ENCODE data around the gene FXYD3.
"Not testable (repeated sequence)": the region's sequence is repeated elsewhere in the genome, so short reads cannot be mapped to it uniquely, and the experiment has no call there.

Gene FXYD3

DNA sequence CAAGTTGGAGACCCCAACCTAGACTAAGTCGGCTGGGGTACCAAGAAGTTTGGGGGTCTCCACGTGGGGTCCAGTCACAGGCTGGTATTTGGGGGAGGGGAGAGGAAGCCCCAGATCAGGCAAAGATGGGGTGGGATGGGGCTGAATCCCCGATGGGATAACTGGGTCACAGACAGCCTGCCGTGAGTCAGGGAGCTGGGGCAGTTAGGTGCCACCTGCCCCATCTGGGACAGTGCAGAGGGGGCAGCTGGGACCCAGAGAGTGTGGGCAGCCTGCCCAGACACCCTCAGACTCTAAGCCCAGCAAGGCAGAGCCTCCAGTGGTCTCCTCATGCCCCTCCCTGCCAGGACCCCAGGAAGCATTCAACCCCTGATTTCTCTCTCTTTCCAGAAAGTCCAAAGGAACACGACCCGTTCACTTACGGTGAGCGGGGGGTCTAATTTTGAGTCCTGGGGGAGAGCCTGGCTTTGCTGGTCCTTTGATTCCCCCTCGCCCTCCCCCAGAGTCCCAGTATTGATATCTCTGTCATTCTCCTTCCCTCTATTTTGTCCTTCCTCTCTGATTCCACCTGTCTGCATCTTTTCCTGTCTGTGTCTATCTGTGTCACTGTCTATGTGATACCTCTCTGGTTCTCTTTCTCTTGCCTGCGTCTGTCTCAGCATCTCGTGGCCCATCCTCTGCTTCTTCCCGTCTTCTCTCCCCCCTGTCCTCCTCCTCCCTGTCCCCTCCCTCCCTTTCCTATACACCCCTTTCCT, 24.8 kb downstream of the FXYD3 start:
- no peak for FAIRE-seq
- DNase-seq (ENCODE audit: insufficient read length, low spot score): no peak

DNA sequence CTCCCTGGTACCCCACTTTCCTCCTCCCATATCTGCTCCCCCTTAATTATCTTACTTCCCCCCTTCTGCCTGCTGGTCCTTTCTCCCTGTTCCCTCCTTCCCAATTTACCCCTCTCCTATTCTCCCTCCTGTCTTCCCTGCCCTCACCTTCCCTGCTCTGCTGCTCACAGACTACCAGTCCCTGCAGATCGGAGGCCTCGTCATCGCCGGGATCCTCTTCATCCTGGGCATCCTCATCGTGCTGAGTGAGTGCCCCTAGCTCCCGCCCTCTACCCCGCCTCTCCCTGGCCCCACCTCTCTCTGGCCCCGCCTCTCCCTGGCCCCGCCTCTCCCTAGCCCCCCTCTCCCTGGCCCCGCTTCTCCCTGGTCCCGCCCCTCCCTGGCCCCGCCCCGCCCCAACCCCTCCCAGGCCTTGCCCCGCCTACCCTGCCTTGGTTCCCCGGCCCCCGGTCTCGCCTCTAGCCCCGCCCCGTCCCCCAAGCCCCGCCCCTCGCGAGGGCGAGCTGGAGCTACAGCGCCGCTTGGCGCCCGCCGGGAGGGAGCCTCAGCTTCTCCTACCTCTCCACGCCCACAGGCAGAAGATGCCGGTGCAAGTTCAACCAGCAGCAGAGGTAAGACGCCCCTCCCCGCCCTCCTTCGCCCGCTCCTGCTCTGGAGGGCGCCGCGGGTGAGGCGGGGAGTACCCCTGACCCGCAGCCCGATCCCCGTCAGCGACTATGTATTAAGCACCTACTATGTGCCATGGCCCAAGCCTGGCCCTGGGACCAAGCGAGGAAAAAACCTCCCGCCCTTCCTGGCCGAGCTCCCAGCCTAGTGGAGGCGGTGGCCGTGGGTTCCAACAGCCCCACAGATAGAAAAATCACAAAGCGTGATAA, 25.6 kb downstream of the FXYD3 start:
- peak; percentile 92 for DNase-seq (ENCODE audit: insufficient read length, low spot score)
- peak; percentile 92 for FAIRE-seq

DNA sequence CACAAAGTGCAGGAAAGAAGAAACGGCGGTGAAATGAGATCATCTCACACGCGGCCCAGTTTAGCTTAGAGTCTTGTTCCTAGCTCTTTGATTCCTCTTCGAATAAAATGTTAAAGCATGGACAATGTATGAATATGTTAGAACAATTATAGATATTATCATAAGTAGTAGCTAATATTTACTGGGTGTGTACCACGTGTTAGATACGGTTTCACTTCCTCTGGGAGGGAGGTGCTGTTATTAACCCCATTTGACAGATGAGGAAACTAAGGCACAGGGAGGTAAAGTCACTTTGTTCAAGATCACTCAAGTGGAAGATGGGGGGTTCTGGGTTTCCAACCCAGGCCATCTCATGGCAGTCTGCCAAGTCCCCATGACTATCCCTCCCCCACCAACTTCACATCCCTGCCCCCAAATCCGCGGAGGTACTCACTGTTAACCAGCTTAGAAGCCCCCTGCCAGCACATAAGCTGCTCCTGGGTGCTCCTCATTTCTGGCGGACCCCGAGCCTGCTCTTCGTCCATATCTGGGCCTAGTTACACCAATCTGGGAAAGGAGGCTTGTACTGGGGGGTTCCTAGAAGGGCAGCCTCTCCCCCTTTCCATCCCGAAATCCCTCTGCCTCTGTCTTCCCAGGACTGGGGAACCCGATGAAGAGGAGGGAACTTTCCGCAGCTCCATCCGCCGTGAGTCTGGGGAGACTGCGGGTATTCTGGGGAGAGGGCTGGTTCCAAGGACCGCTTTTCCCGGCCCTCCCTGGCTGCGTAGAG, 26.4 kb downstream of the FXYD3 start:
- no peak for DNase-seq (ENCODE audit: insufficient read length, low spot score)
- FAIRE-seq: no peak

DNA sequence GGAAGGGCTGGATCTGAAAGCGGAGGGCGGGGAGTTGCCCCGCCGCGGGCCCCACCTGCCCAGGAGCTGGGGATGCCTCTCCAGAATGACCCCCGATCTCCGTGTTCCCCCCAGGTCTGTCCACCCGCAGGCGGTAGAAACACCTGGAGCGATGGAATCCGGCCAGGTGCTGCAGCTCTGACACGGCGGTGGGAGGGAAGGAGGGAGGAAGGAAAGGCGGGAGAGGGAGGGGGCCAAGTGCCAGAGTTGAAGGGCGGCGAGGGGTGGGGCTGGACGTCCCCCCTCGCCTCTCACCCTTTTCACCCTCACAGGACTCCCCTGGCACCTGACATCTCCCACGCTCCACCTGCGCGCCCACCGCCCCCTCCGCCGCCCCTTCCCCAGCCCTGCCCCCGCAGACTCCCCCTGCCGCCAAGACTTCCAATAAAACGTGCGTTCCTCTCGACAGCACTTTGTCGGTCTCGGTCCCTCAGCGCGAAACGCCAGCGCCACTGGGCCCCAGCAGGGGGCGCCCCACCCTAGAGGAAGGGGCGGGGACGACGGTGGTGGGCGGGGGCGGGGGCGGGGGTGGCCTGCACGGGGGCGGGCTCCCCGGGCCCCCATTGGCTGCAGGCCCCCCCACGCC, 27.1 kb downstream of the FXYD3 start:
- FAIRE-seq (peak; percentile 44), DNase-seq (ENCODE audit: insufficient read length, low spot score) (no peak)

DNA sequence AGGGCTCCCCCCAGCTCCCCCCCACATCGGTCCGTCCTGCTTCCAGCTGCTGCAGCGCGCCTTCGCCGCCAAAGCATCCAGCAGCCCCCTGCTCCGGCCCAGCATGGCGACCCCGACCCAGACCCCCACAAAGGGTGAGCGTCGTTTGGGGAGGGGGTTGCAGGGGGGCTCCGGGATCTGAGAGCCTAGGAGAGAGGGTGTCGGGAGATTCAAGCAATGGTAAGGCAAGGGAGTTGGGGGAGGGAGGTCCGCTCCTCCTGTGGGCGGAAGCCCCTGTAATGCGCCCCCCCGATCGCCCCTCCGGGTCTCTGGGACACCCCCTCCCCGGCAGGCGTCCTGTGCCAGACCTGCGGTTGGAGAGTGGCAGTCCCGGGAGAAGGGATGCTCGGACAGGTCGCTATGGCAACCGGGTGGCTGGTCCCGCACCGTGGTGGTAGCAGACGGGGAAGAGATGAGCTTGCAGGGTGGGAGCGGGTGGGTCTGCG, 27.6 kb downstream of the FXYD3 start, which contains the start of gene FXYD7:
TSS of gene FXYD7 (plus strand) at position 25 of the 485 bp plus-strand sequence. CDS start at position 104, 79 bp downstream.
- no peak for FAIRE-seq
- DNase-seq (ENCODE audit: insufficient read length, low spot score): no peak

DNA sequence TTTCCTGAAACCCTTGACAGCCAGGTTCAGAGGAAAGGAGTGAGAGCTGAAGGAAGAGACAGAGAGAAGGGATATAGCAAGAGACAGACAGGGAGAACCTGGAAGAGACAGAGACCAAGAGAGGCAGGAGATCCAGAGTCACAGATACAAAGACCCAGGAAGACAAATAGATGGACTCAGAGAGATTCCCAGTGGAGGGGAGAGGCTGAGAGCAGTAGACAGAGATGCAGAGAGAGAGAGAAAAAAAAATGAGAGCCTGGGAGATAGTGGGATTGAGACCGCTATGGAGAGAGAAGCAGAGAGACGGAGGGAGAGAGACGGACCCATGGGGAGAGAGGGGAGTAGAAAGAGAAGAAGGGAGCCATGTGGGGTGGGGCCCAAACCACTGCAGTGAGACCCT, 28.2 kb downstream of the FXYD3 start:
- DNase-seq (ENCODE audit: insufficient read length, low spot score) (no peak), FAIRE-seq (no peak)

DNA sequence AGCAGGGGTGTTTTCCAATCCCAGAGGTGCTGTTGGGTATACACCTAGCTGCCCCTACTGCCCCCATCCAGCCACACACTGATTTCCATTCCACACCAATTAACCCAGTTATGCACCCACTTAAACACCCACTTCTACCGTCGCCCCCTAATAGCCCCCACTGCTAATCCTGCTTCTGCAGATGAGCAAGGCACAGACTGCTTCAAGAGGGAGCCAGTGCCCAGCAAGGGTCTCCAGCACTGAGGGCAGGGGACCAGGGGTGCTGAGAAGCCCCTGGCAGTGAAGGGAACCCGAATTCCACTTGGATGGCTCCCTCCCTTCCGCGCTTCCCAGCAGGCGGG, 28.6 kb downstream of the FXYD3 start:
- FAIRE-seq: no peak
- no peak for DNase-seq (ENCODE audit: insufficient read length, low spot score)

DNA sequence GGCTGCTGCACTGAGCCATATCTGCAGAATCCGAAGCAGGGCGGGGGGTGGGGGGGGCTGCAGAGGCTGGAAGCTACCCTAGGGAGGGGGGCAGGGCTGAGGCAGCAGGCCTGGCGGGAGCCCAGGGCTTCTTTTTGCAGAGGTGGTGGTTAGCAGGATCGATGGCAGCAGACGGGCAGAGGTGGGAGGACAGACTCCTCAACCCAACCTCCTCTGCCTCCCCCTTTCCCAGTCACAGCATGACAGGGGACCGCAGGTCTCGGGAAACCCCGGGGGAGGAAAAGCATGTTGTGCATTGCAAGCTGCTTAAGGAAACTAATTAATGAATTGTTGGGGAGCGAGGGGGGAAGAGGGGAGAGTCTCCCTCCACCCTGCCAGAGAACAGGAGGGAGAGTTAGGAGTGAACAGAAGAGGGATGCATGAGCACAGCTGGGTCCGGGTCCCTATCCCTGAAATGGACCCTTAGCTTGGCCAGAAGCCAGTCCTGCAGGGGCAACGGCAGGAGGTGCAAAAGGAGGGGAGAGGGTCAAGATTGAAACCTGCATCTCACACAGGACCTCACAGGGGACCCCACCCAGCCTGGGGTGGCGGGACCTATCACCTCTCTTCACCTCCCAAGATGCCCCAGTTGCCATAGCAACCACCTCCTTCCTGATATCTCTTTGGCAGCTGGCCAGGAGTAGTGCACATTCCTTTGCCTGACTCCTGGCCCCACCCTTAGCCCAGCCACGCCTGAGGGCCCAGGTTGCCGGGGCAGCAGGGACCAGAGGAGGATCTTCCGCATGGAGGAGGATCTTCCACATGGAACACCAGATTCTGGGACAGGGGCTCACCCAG, 29.2 kb downstream of the FXYD3 start:
- DNase-seq (ENCODE audit: insufficient read length, low spot score): no peak

DNA sequence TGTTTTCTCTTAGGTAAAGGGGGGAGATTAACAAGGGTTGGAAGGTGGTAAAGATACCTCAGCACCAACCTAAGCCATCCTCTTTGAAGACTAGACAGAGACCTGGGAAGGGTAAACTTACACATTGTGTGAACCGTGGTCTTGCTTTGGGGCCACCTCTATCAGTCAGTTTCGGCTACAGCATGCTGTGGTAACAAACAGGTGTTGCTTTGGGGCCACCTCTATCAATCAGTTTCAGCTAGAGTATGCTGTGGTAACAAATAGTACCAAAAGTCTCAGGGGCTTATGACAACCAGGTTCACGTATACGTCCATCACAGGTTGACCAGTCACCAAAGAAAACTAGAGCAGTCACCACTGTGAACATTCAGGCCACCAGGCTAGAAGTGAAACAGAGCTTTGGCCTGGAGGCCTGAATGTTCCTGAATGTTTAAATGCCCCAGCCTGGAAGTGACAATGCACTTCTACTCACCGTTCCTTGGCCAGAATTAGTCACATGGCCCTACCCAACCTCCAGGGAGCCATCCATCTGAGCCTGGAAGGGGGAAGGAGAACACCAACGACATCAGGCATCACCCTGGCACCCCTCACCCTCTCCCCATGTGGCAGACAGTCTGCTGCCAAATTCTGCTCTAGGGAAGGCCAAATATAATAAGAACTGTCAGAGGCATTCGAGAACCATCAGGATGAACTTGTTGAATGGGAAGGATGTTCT, 31.3 kb downstream of the FXYD3 start:
- no peak for FAIRE-seq

More for the DNA sequence above, 29.2 kb downstream of the FXYD3 start:
- FAIRE-seq: no peak

DNA sequence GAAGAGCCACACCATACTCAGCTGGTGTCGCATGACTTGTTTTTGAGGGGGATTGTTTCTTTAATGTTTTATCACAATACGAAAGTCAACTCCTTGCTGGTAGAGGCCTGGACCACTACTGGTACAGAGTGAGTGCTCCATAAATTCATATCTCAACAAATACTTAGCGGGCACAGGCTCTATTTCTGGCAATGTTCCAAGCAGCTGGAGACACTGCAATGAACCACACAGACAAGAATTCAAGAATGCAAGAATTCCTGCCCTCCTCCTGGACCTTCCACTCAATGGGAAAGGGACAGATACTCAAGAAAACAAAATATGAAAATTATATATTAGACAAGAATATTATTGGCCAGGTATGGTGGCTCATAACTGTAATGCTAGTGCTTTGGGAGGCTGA, 33.8 kb downstream of the FXYD3 start:
- DNase-seq (ENCODE audit: insufficient read length, low spot score) (no peak), FAIRE-seq (no peak)

More for the DNA sequence above, 31.3 kb downstream of the FXYD3 start:
- DNase-seq (ENCODE audit: insufficient read length, low spot score): no peak

DNA sequence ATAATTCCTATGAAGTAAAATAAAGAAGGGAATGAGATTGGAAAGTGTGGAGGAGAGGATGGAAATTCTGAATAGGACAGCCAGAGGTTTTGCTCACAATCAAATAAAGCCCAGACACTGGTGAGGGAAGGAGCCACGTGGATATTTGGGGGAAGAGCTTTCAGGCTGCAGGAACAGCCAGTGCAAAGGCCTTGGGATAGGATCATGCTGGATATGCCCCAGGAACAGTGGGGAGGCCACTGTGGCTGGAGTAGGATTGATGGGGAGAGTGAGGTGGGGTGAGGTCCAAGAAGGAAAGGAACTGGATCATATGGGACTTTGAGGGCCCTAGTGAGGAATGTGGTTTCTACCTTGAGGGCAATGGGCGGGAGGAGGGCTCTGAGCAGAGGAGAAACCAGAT, 34.8 kb downstream of the FXYD3 start:
- DNase-seq (ENCODE audit: insufficient read length, low spot score): no peak
- no peak for FAIRE-seq

DNA sequence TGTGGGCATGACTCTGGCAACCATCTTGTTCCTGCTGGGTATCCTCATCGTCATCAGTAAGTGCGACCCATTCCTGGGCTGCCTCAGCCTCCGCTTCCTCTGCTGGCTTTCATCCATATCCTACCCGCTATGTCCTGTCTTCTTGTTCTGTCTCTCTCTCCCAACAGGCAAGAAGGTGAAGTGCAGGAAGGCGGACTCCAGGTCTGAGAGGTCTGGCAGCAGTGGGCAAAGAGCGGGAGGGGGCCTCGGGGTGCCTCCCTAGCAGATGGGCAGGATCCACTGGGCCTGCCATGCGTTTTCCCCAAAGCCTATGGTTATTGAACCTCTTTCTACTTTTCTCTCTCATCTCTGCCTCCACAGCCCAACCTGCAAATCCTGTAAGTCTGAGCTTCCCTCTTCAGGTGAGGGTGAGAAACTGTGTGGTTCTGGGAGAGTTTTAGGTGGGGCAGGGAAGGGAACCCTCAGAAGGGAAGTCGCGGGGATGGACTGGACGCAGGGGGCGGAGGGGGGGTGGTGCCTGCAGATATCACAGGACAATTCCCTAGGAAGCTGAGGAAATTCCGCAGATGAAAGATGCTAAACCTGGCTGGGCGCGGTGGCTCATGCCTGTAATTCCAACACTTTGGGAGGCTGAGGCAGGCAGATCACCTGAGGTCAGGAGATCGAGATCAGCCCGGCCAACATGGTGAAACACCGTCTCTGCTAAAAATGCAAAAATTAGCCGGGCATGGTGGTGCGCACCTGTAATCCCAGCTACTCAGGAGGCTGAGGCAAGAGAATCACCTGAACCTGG, 35.8 kb downstream of the FXYD3 start:
- FAIRE-seq: no peak

DNA sequence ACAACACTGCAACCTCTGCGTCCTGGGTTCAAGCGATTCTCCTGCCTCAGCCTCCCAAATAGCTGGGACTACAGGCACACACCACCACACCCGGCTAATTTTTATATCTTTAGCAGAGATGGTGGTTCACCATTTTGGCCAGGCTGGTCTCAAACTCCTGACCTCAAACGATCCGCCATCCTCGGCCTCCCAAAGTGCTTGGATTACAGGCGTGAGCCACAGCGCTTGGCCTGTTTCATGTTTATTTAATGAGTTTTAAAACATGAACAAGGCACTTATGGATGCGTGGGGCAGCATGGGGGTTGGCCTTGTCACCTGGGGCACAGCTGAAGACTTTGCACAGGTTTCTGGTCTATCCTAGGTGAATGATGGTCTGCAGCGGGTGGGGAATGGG, 37.5 kb downstream of the FXYD3 start:
- DNase-seq (ENCODE audit: insufficient read length, low spot score); FAIRE-seq: not testable (repeated sequence)

More for the DNA sequence above, 35.8 kb downstream of the FXYD3 start:
- DNase-seq (ENCODE audit: insufficient read length, low spot score): no peak

DNA sequence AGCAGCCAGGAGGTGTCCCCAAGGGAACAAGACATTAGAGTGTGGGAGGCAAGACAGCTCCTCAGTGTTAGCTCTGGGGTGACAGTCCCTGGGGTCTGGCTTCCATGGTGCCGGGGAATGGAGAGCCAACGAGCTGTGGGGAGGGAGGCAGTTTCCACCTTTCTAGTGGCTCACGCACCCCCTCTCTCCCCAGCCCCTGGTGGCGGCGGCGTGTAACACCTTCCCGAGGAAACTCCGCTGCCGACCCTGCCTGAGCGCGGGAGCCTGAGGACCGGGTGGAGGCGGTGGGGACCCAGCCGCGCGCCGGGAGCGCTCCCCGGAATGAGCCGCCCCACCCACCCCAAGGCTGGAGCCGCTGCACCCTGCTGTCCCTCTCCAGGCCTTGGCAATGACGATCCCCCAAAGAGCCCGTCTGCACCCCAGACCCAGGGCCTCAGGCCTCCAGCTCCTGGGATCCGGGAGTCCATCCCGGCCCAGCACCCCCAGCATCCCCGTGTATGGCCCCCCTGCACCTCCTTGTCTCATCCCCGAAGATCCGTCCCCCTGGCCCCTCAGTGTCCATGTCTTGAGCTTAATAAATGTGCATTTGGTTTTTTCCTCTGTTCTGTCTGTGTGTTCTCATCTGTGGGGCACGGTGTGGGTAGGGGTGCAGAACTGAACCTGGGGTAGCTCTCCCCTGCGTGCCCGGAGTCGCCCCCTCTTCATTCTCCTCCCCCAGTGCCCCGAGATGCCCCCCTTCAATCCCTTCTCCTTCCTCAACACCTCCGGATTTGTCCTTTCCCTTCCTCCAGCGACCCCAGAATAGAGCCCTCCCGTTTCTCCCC, 38.3 kb downstream of the FXYD3 start:
- FAIRE-seq: no peak
- no peak for DNase-seq (ENCODE audit: insufficient read length, low spot score)

DNA sequence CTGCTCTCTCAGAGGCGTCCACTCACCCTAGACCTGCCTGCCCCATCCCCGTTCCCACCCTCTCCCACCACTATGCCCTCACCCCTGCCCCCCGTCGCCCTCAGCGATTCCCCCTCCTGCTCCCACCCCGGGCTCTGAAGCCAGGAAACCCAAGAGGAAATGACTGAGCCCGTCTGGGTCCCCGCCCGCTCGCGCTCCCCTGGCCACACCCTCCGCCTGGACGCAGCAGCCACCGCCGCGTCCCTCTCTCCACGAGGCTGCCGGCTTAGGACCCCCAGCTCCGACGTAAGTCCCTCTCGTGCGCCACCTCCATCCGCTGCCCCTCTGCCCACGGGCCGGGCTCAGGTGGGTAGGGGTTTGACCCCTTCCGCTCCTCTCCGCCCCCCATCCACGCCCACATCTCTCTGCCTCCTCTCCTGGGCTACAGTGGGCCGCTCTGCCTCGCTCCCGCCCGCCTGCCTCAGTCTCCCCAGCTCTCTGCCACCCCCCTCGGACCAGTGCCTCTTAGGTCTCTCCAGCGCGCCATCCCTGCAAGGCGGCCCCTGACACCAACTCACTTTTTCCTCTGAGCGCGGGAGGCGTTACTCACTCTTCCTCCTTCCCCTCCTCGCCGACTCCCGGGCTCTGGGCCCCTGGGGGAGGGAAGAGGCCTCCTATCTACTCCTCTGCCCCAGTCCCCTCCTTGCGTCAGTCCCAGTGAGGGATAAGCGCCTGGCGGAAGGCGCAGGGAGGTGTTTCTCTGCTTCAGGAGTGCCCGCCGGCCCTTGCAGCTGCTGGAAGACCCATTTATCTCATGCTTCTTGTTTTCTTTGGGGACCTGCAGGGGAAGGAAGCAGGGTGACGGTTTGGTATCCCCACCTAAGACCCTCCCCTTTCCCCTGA, 39.1 kb downstream of the FXYD3 start, which contains the start of gene FXYD5:
TSS of gene FXYD5 (plus strand) at position 211 of the 882 bp plus-strand sequence. CDS start 816 bp downstream, outside the sequence.
- FAIRE-seq (peak; percentile 51), DNase-seq (ENCODE audit: insufficient read length, low spot score) (peak; percentile 74)

DNA sequence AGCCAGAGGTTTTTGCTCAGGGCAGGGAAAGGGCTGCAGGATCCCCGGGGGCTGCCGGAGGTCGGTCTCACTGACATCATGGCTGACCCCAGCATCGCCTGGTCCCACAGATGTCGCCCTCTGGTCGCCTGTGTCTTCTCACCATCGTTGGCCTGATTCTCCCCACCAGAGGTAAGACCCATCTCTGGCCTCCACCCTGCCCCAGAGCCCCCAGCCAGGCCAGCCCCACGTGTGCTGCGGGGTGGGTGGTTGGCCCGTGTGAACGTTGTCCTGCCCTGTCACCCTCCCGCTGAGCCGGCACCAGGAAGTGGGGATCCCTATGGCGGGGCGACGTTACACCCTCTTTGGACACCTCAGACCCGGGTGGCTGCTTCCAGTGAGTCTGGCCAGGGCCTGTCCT, 39.8 kb downstream of the FXYD3 start:
- FAIRE-seq (no peak), DNase-seq (ENCODE audit: insufficient read length, low spot score) (no peak)

Data from HTR-8/SVneo (cell line).